Measurements from ENCODE around the gene SORCS3.

DNA sequence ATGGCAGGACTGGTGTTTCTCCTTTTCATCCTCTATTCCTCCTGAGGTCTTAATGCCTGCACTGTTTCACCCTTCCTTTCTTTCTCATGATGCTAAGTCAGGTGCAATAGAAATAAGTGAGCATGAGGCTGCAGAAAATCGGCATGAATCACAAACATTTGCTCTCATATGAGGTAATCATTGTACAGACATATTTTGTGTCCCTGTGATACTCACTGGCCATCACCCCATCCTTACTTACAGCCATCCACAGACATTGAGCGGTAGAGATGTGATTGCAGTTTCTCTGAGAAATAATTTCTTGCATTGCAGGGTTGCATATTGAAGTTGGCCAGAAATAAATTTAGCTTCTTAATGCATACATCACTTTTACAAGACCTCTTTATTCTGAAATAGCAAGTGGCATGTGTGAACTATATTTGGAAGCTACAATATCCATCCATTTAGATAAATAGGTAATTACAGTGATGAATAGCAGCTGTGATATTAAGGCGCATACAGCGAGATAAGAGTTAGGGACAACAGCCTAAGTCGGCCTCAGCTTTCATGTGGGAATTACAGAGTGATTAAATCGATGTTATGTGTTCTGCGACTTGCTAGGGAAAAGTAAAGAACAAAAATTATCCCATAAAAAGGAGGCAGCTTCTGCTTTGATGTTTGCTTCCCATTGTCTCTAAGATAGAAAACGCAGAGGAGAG, 612.6 kb downstream of the SORCS3 start:
- TF ChIP-seq REST (IDR thresholded peaks at IDR 0.05; ENCODE audit: low read depth) (no peak), POLR2A (IDR thresholded peaks at IDR 0.05; ENCODE audit: borderline replicate concordance, extremely low read depth, insufficient read depth, insufficient read length) (no peak), MAX (IDR thresholded peaks at IDR 0.05) (no peak), ELF1 (IDR thresholded peaks at IDR 0.05; ENCODE audit: borderline replicate concordance, low read depth) (no peak), CEBPB (IDR thresholded peaks at IDR 0.05; ENCODE audit: low read depth) (no peak)
- TF ChIP-seq, protein P1, sequence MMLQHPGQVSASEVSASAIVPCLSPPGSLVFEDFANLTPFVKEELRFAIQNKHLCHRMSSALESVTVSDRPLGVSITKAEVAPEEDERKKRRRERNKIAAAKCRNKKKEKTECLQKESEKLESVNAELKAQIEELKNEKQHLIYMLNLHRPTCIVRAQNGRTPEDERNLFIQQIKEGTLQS (IDR thresholded peaks at IDR 0.05), result no peak
